Testis (tissue), 2 donors: ENCODE measurements around the gene EIF4E1B.

Source experiments
- POLR2A ChIP-seq: fragments of 450-650 bp; IDR thresholded peaks from one replicate; pipeline ENCODE4 v1.6.1; 2017; ENCODE audit warnings: antibody characterized with exemption, mild to moderate bottlenecking, moderate library complexity
- TF ChIP-seq, protein P1 (sequence below), 3 experiments: fragments of 450-650 bp in 2 of 3; fragments of 200-600 bp in 1 of 3; sonication (generic) in 1 of 3; IDR thresholded peaks; one replicate each; pipeline ENCODE4 v1.5.1; 2016 to 2019; ENCODE audit warnings: antibody characterized with exemption in 3 of 3, mild to moderate bottlenecking in 2 of 3, moderate library complexity in 1 of 3

DNA sequence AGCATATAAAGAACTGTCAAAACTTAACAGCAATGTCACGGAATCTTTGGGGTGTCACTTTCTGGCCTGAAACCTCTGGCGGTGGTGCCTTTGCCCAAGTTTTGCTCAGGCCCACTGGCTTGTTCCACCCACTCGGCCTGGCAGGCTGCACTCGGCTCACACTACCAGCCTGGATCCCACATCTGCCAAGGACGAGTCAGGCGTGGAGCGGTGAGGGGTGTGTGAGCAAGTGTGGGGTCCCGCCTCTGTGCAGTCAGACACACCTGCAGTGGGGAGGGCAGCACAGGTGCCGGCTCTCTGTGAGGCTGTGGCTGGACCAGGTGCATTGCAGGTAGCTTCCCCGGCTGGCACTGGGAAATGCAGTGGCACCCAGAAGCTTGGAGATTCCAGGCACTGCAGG lies 56.8 kb downstream of the EIF4E1B start:
- no peak for TF ChIP-seq POLR2A
- TF ChIP-seq, protein P1, sequence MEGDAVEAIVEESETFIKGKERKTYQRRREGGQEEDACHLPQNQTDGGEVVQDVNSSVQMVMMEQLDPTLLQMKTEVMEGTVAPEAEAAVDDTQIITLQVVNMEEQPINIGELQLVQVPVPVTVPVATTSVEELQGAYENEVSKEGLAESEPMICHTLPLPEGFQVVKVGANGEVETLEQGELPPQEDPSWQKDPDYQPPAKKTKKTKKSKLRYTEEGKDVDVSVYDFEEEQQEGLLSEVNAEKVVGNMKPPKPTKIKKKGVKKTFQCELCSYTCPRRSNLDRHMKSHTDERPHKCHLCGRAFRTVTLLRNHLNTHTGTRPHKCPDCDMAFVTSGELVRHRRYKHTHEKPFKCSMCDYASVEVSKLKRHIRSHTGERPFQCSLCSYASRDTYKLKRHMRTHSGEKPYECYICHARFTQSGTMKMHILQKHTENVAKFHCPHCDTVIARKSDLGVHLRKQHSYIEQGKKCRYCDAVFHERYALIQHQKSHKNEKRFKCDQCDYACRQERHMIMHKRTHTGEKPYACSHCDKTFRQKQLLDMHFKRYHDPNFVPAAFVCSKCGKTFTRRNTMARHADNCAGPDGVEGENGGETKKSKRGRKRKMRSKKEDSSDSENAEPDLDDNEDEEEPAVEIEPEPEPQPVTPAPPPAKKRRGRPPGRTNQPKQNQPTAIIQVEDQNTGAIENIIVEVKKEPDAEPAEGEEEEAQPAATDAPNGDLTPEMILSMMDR (IDR thresholded peaks at IDR 0.05), result no peak
